HEK293 (cell line): ENCODE data around the gene MGAT4B.

ENCODE experiments used
- BCL11A ChIP-seq: fragments of 450-650 bp; formaldehyde crosslinking; IDR thresholded peaks from 2 replicates; pipeline ENCODE4 v1.5.1; 2016; ENCODE audit warnings: low read depth, missing biosample characterization, missing genetic modification characterization
- CTCF ChIP-seq: fragments of 450-650 bp; formaldehyde crosslinking; IDR thresholded peaks from 2 replicates; pipeline ENCODE4 v1.5.1; 2016; ENCODE audit warnings: missing biosample characterization, missing genetic modification characterization
- ELK4 ChIP-seq: IDR thresholded peaks from 2 replicates; pipeline ENCODE4 v1.6.1; 2011; ENCODE audit warnings: mild to moderate bottlenecking, low read depth, low read length, borderline replicate concordance
- MYNN ChIP-seq: fragments of 450-650 bp; formaldehyde crosslinking; IDR thresholded peaks from 2 replicates; pipeline ENCODE4 v1.5.1; 2016; ENCODE audit warnings: missing biosample characterization, missing genetic modification characterization, borderline replicate concordance
- REST ChIP-seq: fragments of 450-650 bp; formaldehyde crosslinking; IDR thresholded peaks from 2 replicates; pipeline ENCODE4 v1.5.1; 2016; ENCODE audit warnings: missing biosample characterization, missing genetic modification characterization
- ZBTB44 ChIP-seq: fragments of 450-650 bp; IDR thresholded peaks from 2 replicates; pipeline ENCODE4 v1.5.1; 2018; ENCODE audit warnings: missing biosample characterization, mild to moderate bottlenecking, missing genetic modification characterization
- ZBTB6 ChIP-seq: fragments of 450-650 bp; formaldehyde crosslinking; IDR thresholded peaks from 2 replicates; pipeline ENCODE4 v1.5.1; 2017; ENCODE audit warnings: missing biosample characterization, missing genetic modification characterization
- ZFHX2 ChIP-seq: fragments of 450-650 bp; formaldehyde crosslinking; conservative IDR thresholded peaks from 2 replicates; pipeline ENCODE4 v1.5.1; 2016; ENCODE audit warnings: missing biosample characterization, missing genetic modification characterization
- ZNF280C ChIP-seq: fragments of 450-650 bp; formaldehyde crosslinking; IDR thresholded peaks from 2 replicates; pipeline ENCODE4 v1.5.1; 2016; ENCODE audit warnings: missing biosample characterization, missing genetic modification characterization
- ZNF513 ChIP-seq: fragments of 450-650 bp; IDR thresholded peaks from 2 replicates; pipeline ENCODE4 v1.5.1; 2018; ENCODE audit warnings: missing biosample characterization, missing genetic modification characterization
- ZNF544 ChIP-seq: fragments of 450-650 bp; formaldehyde crosslinking; IDR thresholded peaks from 2 replicates; pipeline ENCODE4 v1.5.0; 2017; ENCODE audit warnings: missing biosample characterization, missing genetic modification characterization
- ZNF580 ChIP-seq: fragments of 450-650 bp; formaldehyde crosslinking; IDR thresholded peaks from 2 replicates; pipeline ENCODE4 v1.5.1; 2016; ENCODE audit warnings: missing biosample characterization, missing genetic modification characterization
- ZNF645 ChIP-seq: fragments of 450-650 bp; formaldehyde crosslinking; IDR thresholded peaks from 2 replicates; pipeline ENCODE4; 2016; ENCODE audit warnings: missing biosample characterization, missing genetic modification characterization
- ZNF701 ChIP-seq: fragments of 450-650 bp; formaldehyde crosslinking; IDR thresholded peaks from 2 replicates; pipeline ENCODE4 v1.5.1; 2016; ENCODE audit warnings: missing biosample characterization, missing genetic modification characterization

- TF ChIP-seq ZNF513 (tag by site-specific recombination): no peak
- no peak for TF ChIP-seq CTCF (tag by site-specific recombination)
- peak; percentile 42 for TF ChIP-seq ZBTB44 (tag by site-specific recombination)
- TF ChIP-seq BCL11A (tag by site-specific recombination): no peak
- no peak for TF ChIP-seq MYNN (tag by site-specific recombination)
- TF ChIP-seq ZNF580 (tag by site-specific recombination): no peak
- TF ChIP-seq ELK4: no peak
- no peak for TF ChIP-seq ZBTB6 (tag by site-specific recombination)
- no peak for TF ChIP-seq ZNF645 (tag by site-specific recombination)
- TF ChIP-seq ZNF280C (tag by site-specific recombination): no peak
- no peak for TF ChIP-seq ZNF544 (tag by site-specific recombination)
- no peak for TF ChIP-seq REST (tag by site-specific recombination)
- no peak for TF ChIP-seq ZNF701 (tag by site-specific recombination)
- no peak for TF ChIP-seq ZFHX2 (tag by site-specific recombination)
These were observed at the start of gene MGAT4B for GRCh38 chr5:179806250-179807048.
